ENCODE measurements around the gene GPR89A. TPM values are rescaled to one million over a fixed set of nuclear protein-coding genes. Genes with fewer than 3 reads are reported as not detected.
A peak's percentile ranks its signal among the peaks of the same experiment; 100 is the strongest.
"Not testable (repeated sequence)": the region's sequence is repeated elsewhere in the genome, so short reads cannot be mapped to it uniquely, and the experiment has no call there.

The GPR89A gene
- total and polyA plus RNA-seq, 10 of the 15 experiments (the other 5 are each of a cell fraction or from before 2014, with no cell fraction given): 15.0 to 34.8 (median 26.9) TPM

DNA sequence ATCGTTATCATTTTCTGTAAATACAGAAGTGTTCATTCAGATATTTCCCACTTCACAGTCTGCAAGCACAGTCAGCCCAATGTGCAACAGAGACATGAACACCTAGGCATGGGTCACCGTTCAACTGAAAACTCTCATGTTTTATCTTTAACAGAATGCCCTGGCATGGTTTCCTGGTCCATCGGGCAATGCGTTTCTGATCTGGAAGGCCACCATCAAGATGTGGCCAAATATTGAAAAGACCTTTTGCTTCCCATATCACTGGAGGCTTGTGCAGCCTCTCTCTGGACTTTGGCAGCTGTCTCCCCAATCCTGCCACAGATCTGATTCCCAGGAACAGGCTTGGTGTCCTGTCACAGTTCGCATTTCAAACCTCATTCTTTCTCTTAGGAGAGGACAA lies 21.0 kb upstream of the GPR89A start:
- FAIRE-seq; H3K27me3 ChIP-seq (replicated peaks in 1 of 2; ENCODE audit: control insufficient read depth in 2 of 2, insufficient read depth in 2 of 2, low read length in 1 of 2); DNase-seq (ENCODE audit: low read depth, low spot score); H4K20me1 ChIP-seq (ENCODE audit: control insufficient read depth, insufficient read depth); H2AFZ ChIP-seq (ENCODE audit: control insufficient read depth, low read depth, low read length); H3K36me3 ChIP-seq (ENCODE audit: control insufficient read depth in 2 of 2, insufficient read depth in 2 of 2, low read length in 1 of 2); in situ Hi-C loops (cut with MboI); H3K4me3 ChIP-seq; H3K4me2 ChIP-seq (ENCODE audit: control insufficient read depth, insufficient read depth); ATAC-seq; RAD21 ChIA-PET (ENCODE audit: unreplicated experiment); POLR2A ChIA-PET; H3K79me2 ChIP-seq (ENCODE audit: control insufficient read depth, insufficient read depth, low read length); BruUV-seq (replicated peaks); CTCF ChIA-PET; H3K9me3 ChIP-seq (replicated peaks; ENCODE audit: control insufficient read depth, insufficient read depth, low read length); H3K27ac ChIP-seq (ENCODE audit: control insufficient read depth, insufficient read depth); H3K4me1 ChIP-seq (ENCODE audit: control insufficient read depth, insufficient read depth, low read length); SMC1A ChIA-PET (ENCODE audit: uncharacterized antibody, unreplicated experiment); intact Hi-C loops (cut with micrococcal nuclease; ENCODE audit: unreplicated experiment); H3K9ac ChIP-seq (ENCODE audit: control insufficient read depth, insufficient read depth, low read length): not testable (repeated sequence)
- WGBS (ENCODE audit: insufficient coverage, insufficient replicate concordance, low lambda C conversion rate, missing lambda C conversion rate): 88% methylated on average over 5 of the region's 5 CpGs

- H3K36me3 ChIP-seq (ENCODE audit: control insufficient read depth in 2 of 2, insufficient read depth in 2 of 2, low read length in 1 of 2); H3K9me3 ChIP-seq (replicated peaks; ENCODE audit: control insufficient read depth, insufficient read depth, low read length); BruUV-seq (replicated peaks); H2AFZ ChIP-seq (ENCODE audit: control insufficient read depth, low read depth, low read length); H3K4me1 ChIP-seq (ENCODE audit: control insufficient read depth, insufficient read depth, low read length); DNase-seq (ENCODE audit: low read depth, low spot score); POLR2A ChIA-PET; H3K4me3 ChIP-seq; H3K27ac ChIP-seq (ENCODE audit: control insufficient read depth, insufficient read depth); FAIRE-seq; H3K27me3 ChIP-seq (replicated peaks in 1 of 2; ENCODE audit: control insufficient read depth in 2 of 2, insufficient read depth in 2 of 2, low read length in 1 of 2); H3K4me2 ChIP-seq (ENCODE audit: control insufficient read depth, insufficient read depth); SMC1A ChIA-PET (ENCODE audit: uncharacterized antibody, unreplicated experiment); H4K20me1 ChIP-seq (ENCODE audit: control insufficient read depth, insufficient read depth); H3K79me2 ChIP-seq (ENCODE audit: control insufficient read depth, insufficient read depth, low read length); ATAC-seq; in situ Hi-C loops (cut with MboI); RAD21 ChIA-PET (ENCODE audit: unreplicated experiment); CTCF ChIA-PET; H3K9ac ChIP-seq (ENCODE audit: control insufficient read depth, insufficient read depth, low read length): not testable (repeated sequence)
- intact Hi-C loops (cut with micrococcal nuclease; ENCODE audit: unreplicated experiment): loop anchor here (5.0 kb wide), 1 partner anchor 131 kb away; no protein-coding TSS in a partner anchor
- TF ChIP-seq RAD21 (IDR thresholded peaks at IDR 0.05; ENCODE audit: insufficient read depth, low read depth, low read length): 0 out of 2 replicates have a peak, but pooled peaks have one; percentile 6
- 12% methylated on average over 5 of the region's 7 CpGs for WGBS (ENCODE audit: insufficient coverage, insufficient replicate concordance, low lambda C conversion rate, missing lambda C conversion rate)
Observed at GRCh38 chr1:145590806-145591205, 17.0 kb upstream of the GPR89A start.

Data from GM12878 (cell line).